ENCODE results near the gene SPARC.
"Not testable (repeated sequence)": the region's sequence is repeated elsewhere in the genome, so short reads cannot be mapped to it uniquely, and the experiment has no call there.

Gene SPARC

DNA sequence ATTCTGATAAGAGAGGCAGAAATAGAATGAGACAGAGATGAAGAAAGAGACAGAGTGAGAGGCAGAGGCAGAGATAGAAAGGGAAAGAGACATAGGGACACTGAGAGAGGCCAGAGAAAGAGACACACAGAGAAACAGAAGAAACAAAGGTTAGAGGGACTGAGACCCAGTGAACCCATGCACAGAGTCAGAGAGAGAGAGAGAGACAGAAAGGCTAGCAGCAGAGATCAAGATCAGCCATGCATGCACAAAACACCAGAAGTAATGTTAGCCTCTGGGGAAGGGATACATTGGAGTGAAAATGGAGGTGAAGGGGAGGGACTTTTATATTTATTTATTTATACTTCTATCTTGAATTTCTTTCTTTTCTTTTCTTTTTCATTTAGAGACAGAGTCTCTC, 14.1 kb upstream of the SPARC start:
- no peak for DNase-seq (ENCODE audit: low read depth in 2 of 2)

DNA sequence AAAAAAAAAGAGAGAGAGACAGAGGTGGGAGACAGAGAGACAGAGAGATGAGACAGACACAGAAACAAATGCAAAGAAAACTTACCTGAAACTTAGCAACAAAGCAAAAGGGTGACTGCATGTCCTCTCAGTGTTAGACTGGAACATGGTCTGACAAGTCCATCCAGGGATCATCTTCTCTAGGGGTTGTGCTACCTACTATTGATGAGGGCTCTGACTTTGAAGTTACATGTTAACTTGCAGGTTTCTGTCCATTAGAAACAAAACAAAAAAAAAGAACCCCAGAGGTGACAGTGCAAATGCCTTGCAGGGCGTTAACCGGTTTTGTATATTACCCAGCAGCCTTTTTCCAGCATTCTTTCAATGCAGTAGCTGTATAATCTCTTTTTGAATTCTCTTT, 13.6 kb upstream of the SPARC start:
- no peak for DNase-seq (ENCODE audit: low read depth in 2 of 2)

DNA sequence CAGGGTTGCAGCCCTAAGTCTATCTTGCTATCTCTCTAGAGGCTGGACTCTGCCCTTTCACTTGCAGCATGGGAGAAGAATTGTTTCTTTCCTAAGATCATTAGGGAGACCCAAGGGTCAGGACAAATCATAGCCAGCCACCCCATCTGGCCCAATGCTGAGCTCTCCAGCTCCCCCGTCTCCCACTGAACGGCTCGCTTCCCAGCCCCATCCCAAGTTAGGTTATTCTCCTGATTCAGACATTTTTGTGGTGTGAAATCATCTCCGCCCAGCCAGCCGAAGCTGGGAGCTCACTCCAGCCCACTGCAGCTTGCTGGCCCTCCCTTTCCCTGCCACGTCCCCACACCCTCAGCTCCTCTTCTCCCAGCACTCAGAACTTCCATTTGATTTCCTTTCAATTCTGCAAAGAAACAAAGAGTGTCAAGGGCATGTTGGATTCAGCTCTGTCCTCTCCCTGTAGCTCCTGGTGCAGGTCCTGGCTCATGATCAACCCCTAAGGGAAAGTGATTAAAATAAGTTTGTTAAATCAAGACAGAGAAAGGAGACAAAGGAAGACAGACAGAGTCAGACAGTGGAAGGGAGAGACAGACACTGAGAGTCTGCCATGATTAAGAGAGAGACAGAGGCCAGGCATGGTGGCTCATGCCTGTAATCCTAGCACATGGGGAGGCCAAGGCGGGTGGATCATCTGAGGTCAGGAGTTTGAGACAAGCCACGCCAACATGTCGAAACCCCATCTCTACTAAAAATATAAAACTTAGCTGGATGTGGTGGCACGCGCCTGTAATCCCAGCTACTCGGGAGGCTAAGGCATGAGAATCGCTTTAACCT, 12.6 kb upstream of the SPARC start:
- DNase-seq (ENCODE audit: low read depth in 2 of 2) = no peak

DNA sequence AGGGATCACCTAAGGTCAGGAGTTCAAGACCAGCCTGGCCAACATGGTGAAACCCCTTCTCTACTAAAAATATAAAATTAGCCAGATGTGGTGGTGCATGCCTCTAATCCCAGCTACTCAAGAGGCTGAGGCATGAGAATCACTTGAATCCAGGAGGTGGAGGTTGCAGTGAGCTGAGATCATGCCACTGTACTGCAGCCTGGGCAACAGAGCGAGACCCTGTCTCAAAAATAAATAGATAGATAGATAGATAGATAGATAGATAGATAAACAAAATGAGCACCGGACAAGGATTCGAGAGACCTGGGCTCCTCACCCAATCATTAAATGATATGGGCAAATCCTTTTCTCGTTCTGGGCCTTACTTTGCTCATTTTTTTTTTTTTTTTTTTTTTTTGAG, 11.4 kb upstream of the SPARC start:
- DNase-seq (ENCODE audit: low read depth in 2 of 2) = not testable (repeated sequence)

DNA sequence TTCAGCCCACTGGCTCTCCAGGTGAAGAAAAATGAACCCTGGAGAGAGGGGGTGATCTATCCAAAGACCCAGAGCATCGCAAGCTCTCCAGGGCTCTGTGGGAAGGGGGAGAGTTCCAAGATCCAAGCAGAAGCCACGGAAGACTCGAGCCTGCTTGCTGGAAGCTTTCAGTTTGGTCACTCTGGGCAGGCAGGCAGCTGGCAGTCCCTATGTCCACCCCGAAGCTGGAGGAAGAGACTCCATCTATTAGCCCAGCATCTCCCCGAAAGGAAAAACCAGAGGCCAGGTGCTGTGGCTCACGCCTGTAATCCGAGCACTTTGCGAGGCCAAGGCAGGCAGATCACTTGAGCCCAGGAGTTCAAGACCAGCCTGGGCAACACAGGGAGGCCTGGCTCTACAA, 10.7 kb upstream of the SPARC start:
- DNase-seq (ENCODE audit: low read depth in 2 of 2) = no peak

DNA sequence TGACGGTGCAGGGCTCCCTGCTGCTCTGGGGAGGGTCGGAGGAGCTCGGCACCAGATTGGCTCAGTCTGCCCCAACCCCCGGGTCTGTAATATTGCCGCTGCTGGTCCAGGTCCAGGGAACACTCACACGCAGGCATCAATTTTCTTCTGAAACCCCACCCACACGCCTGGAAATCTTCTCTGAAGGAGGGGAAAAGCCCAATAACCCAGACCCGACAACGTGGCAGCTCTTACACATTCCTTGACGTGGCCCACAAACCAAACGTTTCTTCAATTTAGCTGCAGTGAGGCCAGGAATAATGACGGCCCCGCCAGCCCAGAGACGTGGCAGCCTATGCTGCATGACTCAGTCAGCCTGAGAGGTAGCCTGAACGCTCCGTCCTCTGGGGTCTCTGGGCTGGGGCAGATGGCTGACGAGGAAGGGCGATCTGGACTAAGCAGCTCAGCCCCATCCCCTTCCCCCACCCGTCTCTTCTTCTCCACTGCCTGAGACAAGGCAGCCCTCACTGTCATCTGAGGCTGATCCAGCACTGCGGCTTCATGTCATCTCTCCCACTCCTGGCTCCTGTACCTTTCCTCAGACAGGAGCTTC, 9.9 kb upstream of the SPARC start:
- DNase-seq (ENCODE audit: low read depth in 2 of 2) = no peak

DNA sequence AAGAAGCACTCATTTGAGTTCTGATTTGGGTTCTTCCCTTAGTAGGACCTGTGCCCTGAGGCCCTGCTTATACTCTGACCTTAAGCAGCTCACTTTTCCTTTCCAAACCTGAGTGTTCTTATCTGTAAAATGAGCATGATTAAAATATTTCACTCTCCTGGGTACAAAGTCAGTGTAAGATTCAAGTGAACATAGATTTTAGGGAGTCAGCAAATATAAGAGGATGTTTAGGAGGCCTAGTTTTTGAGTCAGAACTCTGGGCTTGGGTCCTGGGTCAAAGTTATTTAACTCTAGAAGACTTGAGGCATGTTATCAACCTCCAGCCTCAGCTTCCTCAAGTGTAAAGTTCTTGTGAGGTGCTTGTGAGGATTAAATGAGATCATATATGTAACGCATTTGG, 8.7 kb upstream of the SPARC start:
- DNase-seq (ENCODE audit: low read depth in 2 of 2) = no peak

DNA sequence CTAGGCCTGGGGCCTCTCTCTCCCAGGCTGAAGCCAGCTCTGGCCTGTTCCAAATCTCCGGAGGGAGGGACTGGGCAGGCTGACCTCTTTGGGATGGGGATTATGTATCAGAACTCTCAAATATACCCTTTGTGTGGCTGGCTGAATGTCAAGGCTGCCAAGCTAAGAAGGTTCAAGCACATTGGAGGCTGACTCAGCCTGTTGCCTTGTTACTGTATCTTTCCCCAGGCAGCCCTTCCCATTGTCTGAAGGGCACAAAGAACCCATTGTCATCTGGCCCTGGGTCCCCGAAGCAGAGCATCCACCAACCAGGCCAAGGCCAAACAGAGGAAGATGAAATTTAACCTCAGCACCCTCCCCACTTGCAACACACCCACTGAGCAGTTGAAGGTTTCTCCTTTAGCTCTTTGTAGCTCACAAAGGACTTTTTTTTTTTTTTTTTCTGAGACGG, 7.3 kb upstream of the SPARC start:
- DNase-seq (ENCODE audit: low read depth in 2 of 2) = no peak

DNA sequence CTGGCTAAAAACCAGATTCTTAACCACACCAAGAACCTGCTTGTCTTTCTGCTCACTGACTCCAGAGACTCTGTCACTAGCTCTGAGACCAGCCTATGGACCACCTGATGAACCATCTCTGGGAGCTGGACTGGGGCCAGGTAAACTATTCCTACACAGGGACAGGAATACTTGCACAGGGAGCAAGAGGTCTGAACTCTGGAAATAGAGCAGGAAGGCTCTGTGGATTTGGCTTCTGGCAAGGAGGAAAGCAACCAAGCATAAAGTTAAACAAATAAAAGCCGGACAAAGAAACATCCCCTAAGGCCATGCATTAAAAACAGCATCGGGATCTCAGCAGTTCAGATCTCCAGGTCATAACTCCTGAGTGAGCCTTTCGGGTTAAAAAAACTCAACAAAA, 5.6 kb upstream of the SPARC start:
- no peak for DNase-seq (ENCODE audit: low read depth in 2 of 2)

DNA sequence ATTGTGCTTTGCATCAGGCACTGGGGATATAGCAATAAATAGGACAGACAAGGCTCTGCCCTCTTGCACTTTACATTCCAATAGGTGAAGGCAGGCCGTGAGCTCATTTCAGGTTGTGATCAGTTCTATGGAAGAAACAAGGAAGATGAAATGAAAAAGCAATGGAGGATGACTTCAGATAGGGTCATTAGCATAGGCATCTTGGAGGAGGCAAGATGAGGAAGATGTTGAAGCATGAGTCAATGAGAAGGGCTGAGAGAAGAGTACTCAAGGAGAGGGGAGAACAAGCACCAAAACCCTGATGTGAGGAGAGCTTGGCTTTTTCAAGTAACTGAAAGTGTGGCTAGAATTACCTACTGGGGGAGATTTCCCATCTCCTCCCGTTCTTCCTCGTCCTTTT, 5.0 kb upstream of the SPARC start:
- no peak for DNase-seq (ENCODE audit: low read depth in 2 of 2)

DNA sequence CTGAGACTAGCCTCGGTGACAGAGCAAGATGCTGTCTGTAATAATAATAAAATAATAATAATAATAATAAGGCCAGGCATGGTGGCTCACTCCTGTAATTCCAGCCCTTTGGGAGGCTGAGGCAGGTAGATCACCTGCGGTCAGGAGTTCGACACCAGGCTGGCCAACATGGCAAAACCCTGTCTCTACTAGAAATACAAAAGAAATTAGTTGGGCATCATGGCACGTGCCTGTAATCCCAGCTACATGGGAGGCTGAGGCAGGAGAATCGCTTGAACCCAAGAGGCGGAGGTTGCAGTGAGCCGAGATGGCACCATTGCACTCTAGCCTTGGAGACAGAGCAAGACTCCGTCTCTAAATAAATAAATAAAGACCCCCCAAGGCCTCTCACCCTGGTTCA, 2.9 kb upstream of the SPARC start:
- DNase-seq (ENCODE audit: low read depth in 2 of 2) = not testable (repeated sequence)

DNA sequence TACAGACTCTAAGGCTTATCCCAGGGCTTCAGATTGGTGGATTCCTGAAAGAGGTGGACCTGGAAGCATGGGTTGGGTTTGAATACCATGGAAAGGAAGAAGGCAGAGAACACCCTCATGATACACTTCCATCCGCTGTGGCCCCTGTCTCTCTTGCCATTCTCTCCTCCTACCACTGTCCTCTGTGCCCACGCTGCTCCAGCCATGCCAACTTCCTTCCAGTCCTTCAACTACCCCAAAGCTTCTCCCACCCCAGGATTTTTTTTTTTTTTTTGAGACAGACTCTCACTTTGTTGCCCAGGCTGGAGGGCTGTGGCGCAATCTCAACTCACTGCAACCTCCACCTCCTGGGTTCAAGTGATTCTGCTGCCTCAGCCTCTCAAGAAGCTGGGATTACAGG, 1.7 kb upstream of the SPARC start:
- DNase-seq (ENCODE audit: low read depth in 2 of 2) = no peak

DNA sequence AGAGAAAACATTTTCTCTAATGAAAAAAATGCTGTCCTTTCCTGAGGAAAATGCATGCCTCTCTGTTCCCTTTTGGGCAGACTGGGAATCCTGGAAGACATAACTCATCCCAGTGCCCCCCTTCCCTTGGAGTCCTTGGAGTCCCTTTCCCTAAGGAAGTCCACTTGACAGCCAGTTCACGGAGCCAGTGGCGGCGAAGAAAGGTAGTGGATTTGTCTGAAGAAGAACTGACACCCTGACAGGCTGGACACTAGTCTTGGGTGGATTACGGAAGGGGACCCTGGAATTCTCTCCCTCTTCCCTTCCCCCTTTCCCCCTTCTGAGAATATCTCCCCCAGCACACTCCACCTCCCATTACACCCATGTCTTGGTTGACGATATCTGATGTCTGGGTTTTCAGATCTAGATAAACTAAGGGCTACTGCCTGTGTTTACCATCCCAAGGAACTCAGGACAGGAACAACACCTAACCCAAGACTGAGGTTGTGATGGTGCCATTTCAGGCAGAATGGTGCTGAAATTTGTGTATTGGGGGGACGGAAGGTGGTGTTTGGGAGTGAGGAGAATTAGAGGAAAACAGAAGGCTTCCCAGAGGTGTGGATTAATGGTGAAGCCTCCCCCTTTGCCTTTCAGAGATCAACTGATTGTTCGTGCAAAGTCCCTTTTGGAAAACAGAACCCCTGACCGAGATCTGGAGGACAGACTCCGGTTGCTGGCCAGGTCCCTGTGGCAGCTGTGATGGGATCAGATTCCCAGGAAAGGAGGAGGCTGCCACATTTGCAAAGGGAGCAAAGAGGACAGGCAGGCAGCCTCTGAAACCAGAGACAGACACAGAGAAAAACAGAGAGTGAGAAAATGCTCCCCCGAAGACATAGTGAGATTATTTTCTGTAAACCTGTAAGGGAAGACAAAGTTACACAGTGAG, 704 bp downstream of the SPARC start:
- DNase-seq (ENCODE audit: low read depth in 2 of 2) = no peak

DNA sequence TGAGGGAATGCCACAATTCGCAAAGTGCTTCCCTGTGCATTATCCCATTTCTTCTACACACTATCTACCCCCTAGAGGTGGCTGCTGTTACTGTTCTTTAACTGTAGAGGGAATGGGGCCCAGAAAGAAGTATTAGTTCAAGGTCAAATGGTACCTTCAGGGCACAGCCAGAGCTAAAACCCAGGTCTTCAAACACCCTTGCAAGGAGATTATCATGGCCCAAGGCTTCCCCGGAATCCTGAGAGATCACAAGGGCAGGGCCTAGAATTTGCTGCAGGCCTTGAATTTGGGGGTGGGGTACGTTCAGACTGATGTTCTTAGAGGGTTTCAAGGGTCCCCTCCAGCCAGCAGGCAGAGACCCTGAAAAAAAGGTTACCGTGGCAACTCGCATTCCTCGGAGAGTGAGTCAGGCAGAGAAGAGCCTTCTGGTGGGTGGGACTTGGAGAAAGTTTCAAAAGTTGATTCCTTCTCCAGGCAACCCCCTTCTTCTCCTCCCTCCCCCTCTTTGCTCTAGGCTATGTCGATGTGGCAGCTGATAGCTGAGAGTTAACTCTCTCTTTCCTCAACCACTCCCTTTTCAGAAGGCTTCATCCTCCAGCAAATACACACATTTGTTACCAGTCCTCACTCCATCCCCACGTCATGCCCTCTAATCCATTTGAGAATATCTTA, 1.9 kb downstream of the SPARC start:
- DNase-seq (ENCODE audit: low read depth in 2 of 2) = no peak

DNA sequence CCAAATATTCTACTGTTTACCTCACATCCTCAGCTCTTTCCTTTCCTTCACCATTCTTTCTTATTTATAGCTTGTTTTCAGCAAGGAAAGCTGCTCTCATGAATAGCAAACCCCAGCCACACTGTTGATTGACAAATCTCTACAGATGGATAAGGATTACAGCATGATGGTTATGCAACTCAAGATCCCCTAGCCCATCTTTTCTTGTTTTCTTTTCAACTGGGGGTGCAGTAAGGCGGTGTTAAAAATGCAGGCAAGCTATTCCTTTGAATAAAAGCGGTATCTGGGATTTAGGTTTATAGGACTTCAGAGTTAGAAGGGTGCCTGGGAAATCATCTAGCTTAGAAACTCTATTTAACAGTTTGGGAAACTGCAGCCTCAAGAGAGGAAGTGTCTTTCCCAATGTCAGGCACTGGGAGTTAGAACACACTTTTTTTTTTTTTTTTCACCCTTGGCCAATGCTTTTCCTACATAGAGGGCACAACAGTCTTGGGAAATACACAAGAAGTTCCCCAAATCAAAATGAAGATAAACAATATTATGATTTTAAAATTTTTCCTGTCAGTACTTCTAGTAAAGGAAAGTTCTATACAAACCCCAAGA, 2.6 kb downstream of the SPARC start:
- DNase-seq (ENCODE audit: low read depth in 2 of 2) = no peak

DNA sequence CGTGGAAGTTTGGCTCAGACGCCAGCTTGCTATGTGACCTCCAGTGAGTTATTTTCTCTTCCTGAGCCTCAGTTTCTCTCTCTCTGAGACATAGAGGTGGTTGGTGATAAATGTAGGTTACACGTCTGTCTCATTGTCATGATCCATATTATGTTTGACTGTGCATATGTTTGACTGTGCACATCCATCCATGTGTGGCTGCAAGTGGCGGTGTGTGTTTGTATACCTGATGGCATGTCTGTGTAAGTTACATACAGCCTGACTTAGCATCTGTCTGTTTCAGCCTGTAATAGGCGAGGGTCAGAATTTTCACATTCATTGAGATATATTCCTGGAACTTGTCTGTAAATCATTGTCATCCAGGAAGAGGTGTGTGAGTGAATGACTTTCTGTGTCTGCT, 3.3 kb downstream of the SPARC start:
- DNase-seq (ENCODE audit: low read depth in 2 of 2) = no peak

DNA sequence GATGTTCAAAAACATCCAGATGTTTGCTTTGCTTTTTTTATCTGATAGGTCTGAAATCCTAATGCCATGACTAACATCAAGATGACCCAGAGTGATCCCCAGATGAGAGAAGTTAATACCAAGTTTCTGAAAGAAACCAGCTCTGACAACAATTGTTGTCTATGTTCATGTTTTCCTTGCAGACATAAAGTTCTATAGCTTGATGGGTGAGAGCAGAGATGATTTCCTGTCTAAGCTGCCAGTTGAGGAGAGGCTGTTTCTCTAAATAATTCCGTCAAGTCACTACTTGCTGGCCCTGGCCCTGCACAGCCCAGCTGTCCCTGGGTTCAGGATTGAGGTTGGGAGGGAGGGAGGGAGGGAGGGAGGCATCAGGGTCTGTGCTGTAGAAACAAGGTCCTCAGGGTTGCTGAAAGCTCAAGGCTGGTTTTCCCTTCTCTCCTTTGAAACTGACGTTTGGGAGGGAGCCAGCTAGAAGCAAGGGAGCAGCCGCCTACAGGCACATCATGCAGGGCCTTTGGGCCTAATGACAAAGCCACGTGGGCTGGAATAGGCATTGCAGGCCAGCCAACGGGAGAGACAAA, 3.9 kb downstream of the SPARC start:
- DNase-seq (ENCODE audit: low read depth in 2 of 2) = no peak

DNA sequence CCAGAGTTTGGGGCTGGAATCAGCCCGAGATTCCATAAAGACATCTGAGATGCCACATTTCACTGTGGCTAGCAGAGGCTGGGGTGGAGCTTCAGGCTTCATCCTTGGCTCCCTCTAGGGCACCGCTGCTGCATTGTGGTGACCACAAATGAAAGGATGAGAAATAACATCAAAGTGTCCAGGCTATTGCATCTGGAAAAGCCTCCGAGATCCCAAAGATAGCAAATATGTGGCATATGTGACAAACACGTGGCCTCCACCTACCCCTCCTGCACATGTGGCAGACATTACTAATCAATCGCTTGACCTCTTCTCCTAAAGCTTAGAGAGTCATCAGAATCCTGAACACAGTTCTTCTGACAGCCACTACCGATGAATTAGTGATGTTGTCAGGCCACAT, 4.5 kb downstream of the SPARC start:
- DNase-seq (ENCODE audit: low read depth in 2 of 2) = no peak

DNA sequence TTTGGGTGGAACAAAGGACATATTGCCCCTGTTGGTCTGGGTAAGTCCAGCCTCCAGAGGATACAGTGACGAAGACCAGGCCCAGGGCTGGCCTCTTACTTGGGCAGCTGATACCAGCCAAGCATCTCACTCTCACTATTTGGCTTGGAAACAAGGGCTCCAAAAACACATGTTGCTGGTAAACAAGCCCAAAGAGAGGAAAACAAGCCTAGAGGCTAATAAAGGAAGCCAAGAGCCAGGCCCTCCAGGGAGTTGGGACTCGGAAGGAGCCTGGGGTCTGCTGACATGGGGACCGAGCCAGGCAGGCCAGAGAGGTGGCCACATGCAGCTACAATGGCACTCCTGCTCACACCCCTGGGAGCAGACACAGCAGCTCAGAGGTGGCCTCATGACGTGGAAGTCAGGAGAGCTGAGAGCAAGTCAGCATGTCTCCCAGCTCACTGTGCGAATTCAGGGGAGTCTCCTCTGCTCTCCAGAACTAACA, 5.7 kb downstream of the SPARC start:
- DNase-seq (ENCODE audit: low read depth in 2 of 2) = no peak

DNA sequence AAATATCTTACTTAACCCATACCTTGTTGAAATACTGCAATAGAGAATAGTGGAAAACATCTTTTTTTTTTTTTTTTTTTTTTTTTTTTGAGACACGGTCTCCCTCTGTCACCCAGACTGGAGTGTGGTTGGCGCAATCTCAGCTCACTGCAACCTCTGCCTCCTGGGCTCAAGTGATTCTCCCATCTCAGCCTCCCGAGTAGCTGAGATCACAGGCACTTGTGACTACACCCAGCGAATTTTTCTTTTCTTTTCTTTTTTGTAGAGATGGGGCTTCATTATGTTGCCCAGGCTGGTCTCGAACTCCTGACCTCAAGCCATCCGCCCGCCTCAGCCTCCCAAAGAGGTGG, 6.6 kb downstream of the SPARC start:
- not testable (repeated sequence) for DNase-seq (ENCODE audit: low read depth in 2 of 2)
